Neural progenitor cell (in vitro differentiated cells): ENCODE results near the gene ATP6V1D. TPM values are rescaled to one million over a fixed set of nuclear protein-coding genes. Genes with fewer than 3 reads are reported as not detected.

Experiments
- DNase-seq: peaks from one replicate; pipeline ENCODE4 v3.0.0-alpha.2; 2016; ENCODE audit warnings: low spot score
- H2AFZ ChIP-seq: fragments of 200-600 bp; sonication (generic); replicated peaks from 2 replicates; pipeline ENCODE4 v1.6.1; 2016; ENCODE audit warnings: antibody characterized with exemption
- H3F3A ChIP-seq: fragments of 200-600 bp; sonication (generic); 2 replicates; pipeline ENCODE4 v1.6.1; 2016; ENCODE audit warnings: antibody characterized with exemption, low read depth
- H3K27ac ChIP-seq: fragments of 200-600 bp; sonication (generic); 2 replicates; pipeline ENCODE4 v1.5.1; 2016; ENCODE audit warnings: mild to moderate bottlenecking
- H3K27me3 ChIP-seq: fragments of 200-600 bp; sonication (generic); 2 replicates; pipeline ENCODE4 v1.6.1; 2016; ENCODE audit warnings: mild to moderate bottlenecking, moderate library complexity
- H3K36me3 ChIP-seq: fragments of 200-600 bp; sonication (generic); 2 replicates; pipeline ENCODE4 v1.5.1; 2016
- H3K4me1 ChIP-seq: fragments of 200-600 bp; sonication (generic); 2 replicates; pipeline ENCODE4 v1.6.1; 2016; ENCODE audit warnings: mixed run types
- H3K4me2 ChIP-seq: fragments of 200-600 bp; sonication (generic); 2 replicates; pipeline ENCODE4 v1.6.1; 2016
- H3K4me3 ChIP-seq: fragments of 200-600 bp; sonication (generic); 2 replicates; pipeline ENCODE4 v1.5.1; 2016
- H3K79me2 ChIP-seq: fragments of 200-600 bp; sonication (generic); 2 replicates; pipeline ENCODE4 v1.6.1; 2016; ENCODE audit warnings: low read depth
- H3K9ac ChIP-seq: fragments of 200-600 bp; sonication (generic); 2 replicates; pipeline ENCODE4 v1.6.1; 2016
- H3K9me3 ChIP-seq: fragments of 200-600 bp; sonication (generic); 2 replicates; pipeline ENCODE4 v1.5.1; 2016; ENCODE audit warnings: low read depth
- H4K20me1 ChIP-seq: fragments of 200-600 bp; sonication (generic); 2 replicates; pipeline ENCODE4 v1.6.1; 2016; ENCODE audit warnings: low read depth
- H3K27ac Mint-ChIP-seq: 3 replicates; pipeline ENCODE4 v1.8.0; 2021; ENCODE audit warnings: mixed read lengths
- H3K27me3 Mint-ChIP-seq: 2 replicates; pipeline ENCODE4 v1.8.0; 2022; ENCODE audit warnings: low read depth, mild to moderate bottlenecking, inconsistent platforms, moderate library complexity, mixed read lengths; ENCODE audit not compliant: insufficient read depth
- H3K36me3 Mint-ChIP-seq: 3 replicates; pipeline ENCODE4 v1.8.0; 2021; ENCODE audit warnings: mixed read lengths
- H3K4me1 Mint-ChIP-seq: 3 replicates; pipeline ENCODE4 v1.8.0; 2021; ENCODE audit warnings: mixed read lengths
- H3K4me3 Mint-ChIP-seq: 3 replicates; pipeline ENCODE4 v1.8.0; 2021; ENCODE audit warnings: mild to moderate bottlenecking, moderate library complexity, mixed read lengths
- H3K9me3 Mint-ChIP-seq: 3 replicates; pipeline ENCODE4 v1.8.0; 2020; ENCODE audit warnings: mixed read lengths
- EZH2 ChIP-seq: fragments of 200-600 bp; sonication (generic); IDR thresholded peaks from 2 replicates; pipeline ENCODE4 v1.6.1; 2017; ENCODE audit warnings: antibody characterized with exemption, mild to moderate bottlenecking, moderate library complexity
- EZH2phosphoT487 ChIP-seq: fragments of 200-600 bp; sonication (generic); IDR thresholded peaks from 2 replicates; pipeline ENCODE4 v1.6.1; 2017; ENCODE audit warnings: antibody characterized with exemption
- total RNA-seq: library from RNA; depleted of rRNA; stranded (reverse); fragments of >200 nt; gene quantifications from 2 replicates; pipeline ENCODE4 v1.2.3, GENCODE V29; 2015; ENCODE audit warnings: low replicate concordance
- TF ChIP-seq, protein P1 (sequence below): fragments of 200-600 bp; sonication (generic); IDR thresholded peaks from 2 replicates; pipeline ENCODE4 v1.5.1; 2017; ENCODE audit warnings: antibody characterized with exemption, mild to moderate bottlenecking

Gene ATP6V1D
- total RNA-seq, 1 donor from 2014 or later = 79.9 TPM

DNA sequence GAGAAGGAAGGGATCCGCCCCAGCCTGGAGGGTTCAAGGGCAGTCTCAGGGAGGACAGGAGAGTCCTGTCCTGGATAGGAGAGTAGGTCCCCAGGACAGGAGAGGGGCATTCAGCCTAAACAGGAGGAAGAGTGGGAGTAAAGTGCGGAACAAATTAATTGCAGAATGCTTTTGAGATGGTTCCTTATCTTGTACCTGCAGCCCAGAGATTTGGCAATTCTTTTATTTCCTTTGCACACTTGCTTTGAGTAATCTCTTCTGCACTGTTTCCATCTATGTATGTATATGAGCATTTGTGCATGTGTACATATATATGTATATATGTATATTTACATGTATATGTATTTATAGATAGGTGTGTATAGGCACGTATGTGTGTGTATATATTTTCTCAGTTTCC lies 29.7 kb upstream of the ATP6V1D start:
- H3K4me1 ChIP-seq = no peaks in the 10 kb centered on the region
- H3F3A ChIP-seq = no peaks in the 10 kb centered on the region
- Mint-ChIP-seq H3K4me1 (peaks cover 2% of the 10 kb centered on the region), H3K27me3 (peaks cover 8% of the 10 kb centered on the region), H3K9me3 (no peaks in the 10 kb centered on the region), H3K36me3 (peaks cover 7% of the 10 kb centered on the region), H3K4me3 (no peak overlapping the region), H3K27ac (no peak overlapping the region)
- H3K36me3 ChIP-seq = peaks cover 2% of the 10 kb centered on the region
- no peaks in the 10 kb centered on the region for H3K27me3 ChIP-seq
- H4K20me1 ChIP-seq = no peaks in the 10 kb centered on the region
- H3K9me3 ChIP-seq = no peaks in the 10 kb centered on the region
- no peak overlapping the region for H3K4me3 ChIP-seq
- no peak for DNase-seq
- H3K79me2 ChIP-seq = no peaks in the 10 kb centered on the region
- H2AFZ ChIP-seq = no peak overlapping the region
- no peak overlapping the region for H3K4me2 ChIP-seq
- H3K27ac ChIP-seq = no peak overlapping the region
- TF ChIP-seq EZH2phosphoT487 (no peak), EZH2 (no peak)
- TF ChIP-seq, protein P1, sequence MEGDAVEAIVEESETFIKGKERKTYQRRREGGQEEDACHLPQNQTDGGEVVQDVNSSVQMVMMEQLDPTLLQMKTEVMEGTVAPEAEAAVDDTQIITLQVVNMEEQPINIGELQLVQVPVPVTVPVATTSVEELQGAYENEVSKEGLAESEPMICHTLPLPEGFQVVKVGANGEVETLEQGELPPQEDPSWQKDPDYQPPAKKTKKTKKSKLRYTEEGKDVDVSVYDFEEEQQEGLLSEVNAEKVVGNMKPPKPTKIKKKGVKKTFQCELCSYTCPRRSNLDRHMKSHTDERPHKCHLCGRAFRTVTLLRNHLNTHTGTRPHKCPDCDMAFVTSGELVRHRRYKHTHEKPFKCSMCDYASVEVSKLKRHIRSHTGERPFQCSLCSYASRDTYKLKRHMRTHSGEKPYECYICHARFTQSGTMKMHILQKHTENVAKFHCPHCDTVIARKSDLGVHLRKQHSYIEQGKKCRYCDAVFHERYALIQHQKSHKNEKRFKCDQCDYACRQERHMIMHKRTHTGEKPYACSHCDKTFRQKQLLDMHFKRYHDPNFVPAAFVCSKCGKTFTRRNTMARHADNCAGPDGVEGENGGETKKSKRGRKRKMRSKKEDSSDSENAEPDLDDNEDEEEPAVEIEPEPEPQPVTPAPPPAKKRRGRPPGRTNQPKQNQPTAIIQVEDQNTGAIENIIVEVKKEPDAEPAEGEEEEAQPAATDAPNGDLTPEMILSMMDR = no peak
- no peak overlapping the region for H3K9ac ChIP-seq

DNA sequence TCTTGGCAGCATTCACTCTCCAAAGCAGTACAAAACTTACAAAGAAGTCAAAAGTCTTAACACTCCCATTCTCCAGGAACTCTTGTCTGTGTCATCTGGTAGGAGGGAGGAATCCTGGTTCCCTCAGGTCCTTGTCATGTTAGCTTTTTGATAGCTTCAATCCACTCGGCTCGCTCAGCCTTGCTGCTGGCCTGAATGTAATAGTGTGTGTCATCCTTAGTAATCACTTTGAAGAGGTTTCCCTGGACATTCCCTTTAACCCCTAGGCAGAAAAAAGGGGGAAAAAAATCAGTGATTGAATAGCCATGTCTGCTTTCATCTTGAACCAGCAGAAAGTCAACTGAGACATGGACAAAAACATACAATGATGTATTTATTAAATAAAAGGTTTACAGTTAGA lies 27.6 kb upstream of the ATP6V1D start:
- peaks cover 5% of the 10 kb centered on the region for H3K27me3 Mint-ChIP-seq
- Histone ChIP-seq H3K36me3 (peaks cover 15% of the 10 kb centered on the region), H3K9ac (no peak overlapping the region), H3F3A (no peaks in the 10 kb centered on the region), H2AFZ (no peak overlapping the region), H3K4me1 (no peaks in the 10 kb centered on the region), H3K4me3 (no peak overlapping the region), H3K79me2 (no peaks in the 10 kb centered on the region), H3K27ac (no peak overlapping the region), H3K4me2 (no peak overlapping the region), H4K20me1 (no peaks in the 10 kb centered on the region), H3K27me3 (no peaks in the 10 kb centered on the region), H3K9me3 (no peaks in the 10 kb centered on the region)
- peaks cover 16% of the 10 kb centered on the region for H3K36me3 Mint-ChIP-seq
- DNase-seq = no peak
- no peak overlapping the region for H3K4me3 Mint-ChIP-seq
- no peak overlapping the region for H3K27ac Mint-ChIP-seq
- H3K9me3 Mint-ChIP-seq = no peaks in the 10 kb centered on the region
- H3K4me1 Mint-ChIP-seq = no peaks in the 10 kb centered on the region
- TF ChIP-seq EZH2 = no peak
- TF ChIP-seq, protein P1 = no peak
- TF ChIP-seq EZH2phosphoT487 = no peak

- Histone ChIP-seq H3K27ac (no peak overlapping the region), H3K79me2 (no peaks in the 10 kb centered on the region), H4K20me1 (no peaks in the 10 kb centered on the region), H3K4me2 (no peak overlapping the region), H3K9ac (no peak overlapping the region), H3K4me1 (no peaks in the 10 kb centered on the region), H3K27me3 (no peaks in the 10 kb centered on the region), H3F3A (no peaks in the 10 kb centered on the region), H2AFZ (no peak overlapping the region), H3K9me3 (no peaks in the 10 kb centered on the region), H3K36me3 (peaks cover 25% of the 10 kb centered on the region), H3K4me3 (no peak overlapping the region)
- H3K4me3 Mint-ChIP-seq = no peak overlapping the region
- no peaks in the 10 kb centered on the region for H3K4me1 Mint-ChIP-seq
- no peak for TF ChIP-seq EZH2phosphoT487
- TF ChIP-seq, protein P1 = no peak
- no peak for TF ChIP-seq EZH2
- no peak overlapping the region for H3K27ac Mint-ChIP-seq
- peaks cover 20% of the 10 kb centered on the region for H3K36me3 Mint-ChIP-seq
- no peaks in the 10 kb centered on the region for H3K9me3 Mint-ChIP-seq
- DNase-seq = no peak
- peaks cover 2% of the 10 kb centered on the region for H3K27me3 Mint-ChIP-seq
Observed at GRCh38 chr14:67385618-67386017, 26.0 kb upstream of the ATP6V1D start.
